LNCAP (cell line): Measurements from ENCODE around the gene RBP2.

Experiments
- CTCF ChIP-seq: fragments of 450-650 bp; IDR thresholded peaks from 2 replicates; pipeline ENCODE4 v1.5.1; 2017; ENCODE audit warnings: mild to moderate bottlenecking

The RBP2 gene

GRCh38 chr3:139480585-139480984 lies 4.3 kb upstream of the RBP2 start:
- TF ChIP-seq CTCF: no peak

- TF ChIP-seq CTCF: no peak
These were observed 1.7 kb upstream of the RBP2 start for GRCh38 chr3:139477710-139478640.

- no peak for TF ChIP-seq CTCF
These were observed 3.1 kb downstream of the RBP2 start for GRCh38 chr3:139473155-139473771.

GRCh38 chr3:139472380-139473010 lies 3.8 kb downstream of the RBP2 start:
- no peak for TF ChIP-seq CTCF

- no peak for TF ChIP-seq CTCF
These were observed 6.1 kb downstream of the RBP2 start for GRCh38 chr3:139470199-139470598.

- TF ChIP-seq CTCF: no peak
These were observed 7.9 kb downstream of the RBP2 start for GRCh38 chr3:139468399-139468798.

GRCh38 chr3:139466360-139466759 lies 10.0 kb downstream of the RBP2 start:
- TF ChIP-seq CTCF: no peak
